MM.1S (cell line): ENCODE measurements around the gene PLCB1.

Experiments
- CTCF ChIP-seq: fragments of 300-600 bp; sonication (generic); IDR thresholded peaks from 2 replicates; pipeline ENCODE4 v1.5.1; 2016; ENCODE audit warnings: antibody characterized with exemption, low read length, mixed read lengths
- EZH2phosphoT487 ChIP-seq: fragments of 300-600 bp; sonication (generic); IDR thresholded peaks from 2 replicates; pipeline ENCODE4 v1.6.1; 2018; ENCODE audit warnings: antibody characterized with exemption, low read length

- TF ChIP-seq CTCF, result no peak
- no peak for TF ChIP-seq EZH2phosphoT487
Measured at GRCh38 chr20:8662433-8662954, 530.4 kb downstream of the PLCB1 start.
